ENCODE data around the gene IKZF1. TPM values are rescaled to one million over a fixed set of nuclear protein-coding genes. Genes with fewer than 3 reads are reported as not detected.

The IKZF1 gene
- total and polyA plus RNA-seq, 2 of the 4 experiments (the other 2 are of a cell fraction), result not detected

DNA sequence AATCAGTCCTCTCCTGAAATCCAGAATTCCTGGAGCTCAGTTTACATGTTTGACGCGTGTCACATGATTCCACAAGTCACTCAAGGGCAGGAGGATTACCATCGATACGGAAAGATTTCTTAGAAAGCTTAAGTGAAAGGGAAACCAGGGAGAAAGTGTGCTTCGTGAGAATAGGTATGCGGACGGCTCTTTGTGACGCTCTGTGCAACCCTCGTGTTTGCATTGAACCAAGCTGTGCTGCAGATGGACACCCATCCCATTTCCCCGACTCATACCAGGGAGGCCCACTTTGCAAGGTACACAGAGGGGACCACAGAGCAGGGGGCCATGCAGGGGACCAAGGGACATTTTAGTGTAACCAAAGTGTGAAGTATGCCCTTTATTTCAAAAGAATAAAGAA is 43.2 kb downstream of the IKZF1 start:
- Histone ChIP-seq H3K9ac (ENCODE audit: low read depth, low read length) (no peak overlapping the region), H2AK9ac (replicated peaks; ENCODE audit: low read depth, low read length, poor library complexity) (no peak overlapping the region), H3K9me3 (ENCODE audit: control insufficient read depth, insufficient read depth, low read length) (no peaks in the 10 kb centered on the region), H2BK20ac (ENCODE audit: low read depth, low read length) (no peak overlapping the region), H2BK120ac (ENCODE audit: low read depth, low read length) (no peak overlapping the region), H3K27ac (ENCODE audit: insufficient read depth, low read length) (no peak overlapping the region), H3K4me3 (ENCODE audit: insufficient read depth, low read depth, low read length) (no peak overlapping the region), H3K79me1 (ENCODE audit: low read depth in 1 of 2, low read length in 2 of 2) (no peaks in the 10 kb centered on the region), H3K23ac (ENCODE audit: low read depth, low read length) (no peak overlapping the region), H4K20me1 (ENCODE audit: insufficient read depth, low read length) (no peaks in the 10 kb centered on the region), H3K9me1 (ENCODE audit: insufficient read depth, low read length) (no peaks in the 10 kb centered on the region), H3K56ac (ENCODE audit: extremely low read depth, insufficient read depth, low read length) (no peak overlapping the region), H4K5ac (ENCODE audit: low read depth, low read length) (no peak overlapping the region), H2BK15ac (ENCODE audit: low read depth, low read length) (no peak overlapping the region), H3K4me2 (ENCODE audit: low read depth, low read length) (no peak overlapping the region), H3K14ac (replicated peaks; ENCODE audit: low read depth, low read length) (no peak overlapping the region), H2AFZ (replicated peaks; ENCODE audit: low read length, poor library complexity) (no peak overlapping the region), H3K36me3 (ENCODE audit: control insufficient read depth, insufficient read depth, low read length) (no peaks in the 10 kb centered on the region), H3K4me1 (ENCODE audit: control insufficient read depth, insufficient read depth, low read length) (no peaks in the 10 kb centered on the region), H2AK5ac (ENCODE audit: low read depth, low read length) (no peak overlapping the region), H3K4ac (ENCODE audit: low read depth, low read length) (no peak overlapping the region), H4K91ac (ENCODE audit: insufficient read depth, low read depth, low read length) (no peak overlapping the region), H3K27me3 (ENCODE audit: control insufficient read depth, insufficient read depth, low read length) (peaks cover under 1% of the 10 kb centered on the region; the same call in 1 of the 2 replicates), H4K8ac (ENCODE audit: low read depth in 2 of 2, low read length in 2 of 2) (no peak overlapping the region), H3K18ac (ENCODE audit: low read depth, low read length) (no peak overlapping the region), H2BK5ac (ENCODE audit: low read depth, low read length, poor library complexity, severe bottlenecking) (no peak overlapping the region)
- ChIA-PET POLR2A (ENCODE audit: unreplicated experiment) (no interaction called here), CTCF (no interaction called here)
- DNase-seq (no peak), ATAC-seq (ENCODE audit: low read depth) (no peak)
- in situ Hi-C loops (cut with MboI; ENCODE audit: low sequenced_read_pairs) (no loop called here), intact Hi-C loops (cut with micrococcal nuclease) (no loop called here), dilution Hi-C loops (cut with HindIII; ENCODE audit: low sequenced_read_pairs, unreplicated experiment) (no loop called here)
- BruUV-seq (replicated peaks), result no TSS peak
- WGBS, 2 experiments (ENCODE audit: extremely low coverage in 2 of 2, insufficient read length in 1 of 2), result no CpG with 5 or more reads among the region's 10 CpGs
- TF ChIP-seq RCOR1 (IDR thresholded peaks at IDR 0.05; ENCODE audit: insufficient replicate concordance, low read length) (no peak), FOS (IDR thresholded peaks at IDR 0.05; ENCODE audit: low read depth, low read length) (no peak), RFX5 (IDR thresholded peaks at IDR 0.05; ENCODE audit: low read depth, low read length) (no peak), MAFK (IDR thresholded peaks at IDR 0.05; ENCODE audit: low read depth, low read length) (no peak), MAZ (IDR thresholded peaks at IDR 0.05; ENCODE audit: borderline replicate concordance, low read depth, low read length) (no peak), CEBPB (IDR thresholded peaks at IDR 0.05; ENCODE audit: low read depth, low read length) (no peak), CHD1 (IDR thresholded peaks at IDR 0.05; ENCODE audit: low read depth, low read length) (no peak), POLR2A (IDR thresholded peaks at IDR 0.05; ENCODE audit: low read depth, low read length) (no peak), RAD21 (IDR thresholded peaks at IDR 0.05; ENCODE audit: low read length) (no peak), NFE2L2 (IDR thresholded peaks at IDR 0.05; ENCODE audit: low read depth, low read length) (no peak), BHLHE40 (IDR thresholded peaks at IDR 0.05; ENCODE audit: low read depth, low read length) (no peak), SMC3 (IDR thresholded peaks at IDR 0.05; ENCODE audit: low read depth, low read length) (no peak)
- TF ChIP-seq, protein P1, sequence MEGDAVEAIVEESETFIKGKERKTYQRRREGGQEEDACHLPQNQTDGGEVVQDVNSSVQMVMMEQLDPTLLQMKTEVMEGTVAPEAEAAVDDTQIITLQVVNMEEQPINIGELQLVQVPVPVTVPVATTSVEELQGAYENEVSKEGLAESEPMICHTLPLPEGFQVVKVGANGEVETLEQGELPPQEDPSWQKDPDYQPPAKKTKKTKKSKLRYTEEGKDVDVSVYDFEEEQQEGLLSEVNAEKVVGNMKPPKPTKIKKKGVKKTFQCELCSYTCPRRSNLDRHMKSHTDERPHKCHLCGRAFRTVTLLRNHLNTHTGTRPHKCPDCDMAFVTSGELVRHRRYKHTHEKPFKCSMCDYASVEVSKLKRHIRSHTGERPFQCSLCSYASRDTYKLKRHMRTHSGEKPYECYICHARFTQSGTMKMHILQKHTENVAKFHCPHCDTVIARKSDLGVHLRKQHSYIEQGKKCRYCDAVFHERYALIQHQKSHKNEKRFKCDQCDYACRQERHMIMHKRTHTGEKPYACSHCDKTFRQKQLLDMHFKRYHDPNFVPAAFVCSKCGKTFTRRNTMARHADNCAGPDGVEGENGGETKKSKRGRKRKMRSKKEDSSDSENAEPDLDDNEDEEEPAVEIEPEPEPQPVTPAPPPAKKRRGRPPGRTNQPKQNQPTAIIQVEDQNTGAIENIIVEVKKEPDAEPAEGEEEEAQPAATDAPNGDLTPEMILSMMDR (conservative IDR thresholded peaks at IDR 0.05; ENCODE audit: low read depth, low read length), result no peak
- TF ChIP-seq, protein P2, sequence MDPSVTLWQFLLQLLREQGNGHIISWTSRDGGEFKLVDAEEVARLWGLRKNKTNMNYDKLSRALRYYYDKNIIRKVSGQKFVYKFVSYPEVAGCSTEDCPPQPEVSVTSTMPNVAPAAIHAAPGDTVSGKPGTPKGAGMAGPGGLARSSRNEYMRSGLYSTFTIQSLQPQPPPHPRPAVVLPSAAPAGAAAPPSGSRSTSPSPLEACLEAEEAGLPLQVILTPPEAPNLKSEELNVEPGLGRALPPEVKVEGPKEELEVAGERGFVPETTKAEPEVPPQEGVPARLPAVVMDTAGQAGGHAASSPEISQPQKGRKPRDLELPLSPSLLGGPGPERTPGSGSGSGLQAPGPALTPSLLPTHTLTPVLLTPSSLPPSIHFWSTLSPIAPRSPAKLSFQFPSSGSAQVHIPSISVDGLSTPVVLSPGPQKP (IDR thresholded peaks at IDR 0.05; ENCODE audit: borderline replicate concordance, low read depth, low read length), result no peak
- TF ChIP-seq, protein P3, sequence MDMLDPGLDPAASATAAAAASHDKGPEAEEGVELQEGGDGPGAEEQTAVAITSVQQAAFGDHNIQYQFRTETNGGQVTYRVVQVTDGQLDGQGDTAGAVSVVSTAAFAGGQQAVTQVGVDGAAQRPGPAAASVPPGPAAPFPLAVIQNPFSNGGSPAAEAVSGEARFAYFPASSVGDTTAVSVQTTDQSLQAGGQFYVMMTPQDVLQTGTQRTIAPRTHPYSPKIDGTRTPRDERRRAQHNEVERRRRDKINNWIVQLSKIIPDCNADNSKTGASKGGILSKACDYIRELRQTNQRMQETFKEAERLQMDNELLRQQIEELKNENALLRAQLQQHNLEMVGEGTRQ (IDR thresholded peaks at IDR 0.05; ENCODE audit: low read depth, low read length), result no peak
